Hepatocyte (in vitro differentiated cells): ENCODE results near the gene PIK3C2B. TPM values are rescaled to one million over a fixed set of nuclear protein-coding genes. Genes with fewer than 3 reads are reported as not detected.

Source experiments
- DNase-seq: peaks from one replicate; pipeline ENCODE4 v3.0.0-alpha.2; 2016; ENCODE audit warnings: low spot score
- H2AFZ ChIP-seq: fragments of 200-600 bp; sonication (generic); 2 replicates; pipeline ENCODE4 v1.6.0; 2016; ENCODE audit warnings: antibody characterized with exemption, mild to moderate bottlenecking
- H3K27ac ChIP-seq: fragments of 200-600 bp; sonication (generic); 2 replicates; pipeline ENCODE4 v1.5.1; 2016; ENCODE audit warnings: mild to moderate bottlenecking
- H3K27me3 ChIP-seq: fragments of 200-600 bp; sonication (generic); 2 replicates; pipeline ENCODE4 v1.6.1; 2016
- H3K36me3 ChIP-seq: fragments of 200-600 bp; sonication (generic); replicated peaks from 2 replicates; pipeline ENCODE4 v1.5.1; 2016; ENCODE audit warnings: low read depth; ENCODE audit not compliant: insufficient read depth
- H3K4me1 ChIP-seq: fragments of 200-600 bp; sonication (generic); 2 replicates; pipeline ENCODE4 v1.5.1; 2016; ENCODE audit warnings: mild to moderate bottlenecking, moderate library complexity; ENCODE audit not compliant: insufficient read depth
- H3K4me2 ChIP-seq: fragments of 200-600 bp; sonication (generic); 2 replicates; pipeline ENCODE4 v1.6.0; 2016
- H3K4me3 ChIP-seq: fragments of 200-600 bp; sonication (generic); 2 replicates; pipeline ENCODE4 v1.5.1; 2016; ENCODE audit warnings: mild to moderate bottlenecking
- H3K79me2 ChIP-seq: fragments of 200-600 bp; sonication (generic); 2 replicates; pipeline ENCODE4 v1.6.0; 2017; ENCODE audit warnings: mild to moderate bottlenecking
- H3K9me2 ChIP-seq: fragments of 200-600 bp; sonication (generic); replicated peaks from 2 replicates; pipeline ENCODE4 v1.6.0; 2017; ENCODE audit warnings: mild to moderate bottlenecking; ENCODE audit not compliant: insufficient read depth
- H3K9me3 ChIP-seq: fragments of 200-600 bp; sonication (generic); 2 replicates; pipeline ENCODE4 v1.5.1; 2016; ENCODE audit warnings: low read depth, mild to moderate bottlenecking
- H4K20me1 ChIP-seq: fragments of 200-600 bp; sonication (generic); 2 replicates; pipeline ENCODE4 v1.6.0; 2016; ENCODE audit warnings: mild to moderate bottlenecking; ENCODE audit not compliant: insufficient read depth, poor library complexity, severe bottlenecking
- CTCF ChIP-seq: fragments of 200-600 bp; sonication (generic); IDR thresholded peaks from 2 replicates; pipeline ENCODE4 v1.5.1; 2016; ENCODE audit warnings: antibody characterized with exemption, mild to moderate bottlenecking; ENCODE audit not compliant: poor library complexity
- EZH2 ChIP-seq: fragments of 200-600 bp; sonication (generic); IDR thresholded peaks from 2 replicates; pipeline ENCODE4 v1.6.1; 2016; ENCODE audit warnings: antibody characterized with exemption, mild to moderate bottlenecking, borderline replicate concordance
- EZH2phosphoT487 ChIP-seq: fragments of 200-600 bp; sonication (generic); IDR thresholded peaks from one replicate; pipeline ENCODE4 v1.6.1; 2018; ENCODE audit warnings: antibody characterized with exemption, mild to moderate bottlenecking, low read depth, moderate library complexity; ENCODE audit not compliant: unreplicated experiment, severe bottlenecking
- WGBS: methylation state at CpG from one replicate; pipeline ENCODE4 v1.1.6; 2016; ENCODE audit warnings: low lambda C conversion rate; ENCODE audit errors: missing lambda C conversion rate; 5-methylcytosine and 5-hydroxymethylcytosine counted together
- polyA plus RNA-seq: library from polyadenylated mRNA; unstranded; fragments of >200 nt; fragmentation: Nextera tagmentation; extraction: Ambion mirVana; gene quantifications from 2 replicates; pipeline ENCODE4 v1.2.1, GENCODE V29; 2016
- total RNA-seq: library from RNA; depleted of rRNA; stranded (reverse); fragments of >200 nt; gene quantifications from 2 replicates; pipeline ENCODE4 v1.2.3, GENCODE V29; 2014

PIK3C2B gene
- total and polyA plus RNA-seq, 2 experiments from 2014 or later: 18.8 to 26.0 TPM

- H3K27me3 ChIP-seq: no peaks in the 10 kb centered on the region
- H3K4me2 ChIP-seq: peak overlapping the region; percentile 72
- H3K9me3 ChIP-seq: no peaks in the 10 kb centered on the region
- H3K36me3 ChIP-seq: no peaks in the 10 kb centered on the region
- peak overlapping the region; percentile 31 for H3K4me3 ChIP-seq
- H4K20me1 ChIP-seq: no peaks in the 10 kb centered on the region
- no peaks in the 10 kb centered on the region for H3K4me1 ChIP-seq
- TF ChIP-seq CTCF (no peak), EZH2phosphoT487 (no peak), EZH2 (no peak)
- WGBS: 1% methylated on average over 22 of the region's 22 CpGs
- peak; percentile 27 for DNase-seq
- no peaks in the 10 kb centered on the region for H3K9me2 ChIP-seq
- H3K27ac ChIP-seq: peak overlapping the region; percentile 84
- H3K79me2 ChIP-seq: no peaks in the 10 kb centered on the region
- H2AFZ ChIP-seq: peak overlapping the region; percentile 74
These were observed 12.9 kb upstream of the PIK3C2B start for GRCh38 chr1:204507317-204508105.

DNA sequence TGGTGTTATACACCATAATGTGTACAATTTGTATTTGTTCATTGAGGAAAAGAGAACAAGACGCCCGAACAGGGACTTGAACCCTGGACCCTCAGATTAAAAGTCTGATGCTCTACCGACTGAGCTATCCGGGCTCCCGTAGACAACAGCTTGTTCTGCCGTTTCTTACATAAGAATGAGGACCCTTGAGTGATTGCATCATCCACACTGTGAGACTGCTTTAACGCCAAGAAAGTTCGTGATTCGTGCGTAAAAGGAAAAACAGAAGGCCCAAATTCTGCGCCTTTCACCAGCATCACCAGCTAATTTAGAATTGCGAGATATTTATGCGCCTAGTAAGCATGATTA lies 12.3 kb upstream of the PIK3C2B start:
- H3K27ac ChIP-seq: peak overlapping the region; percentile 84
- peak overlapping the region; percentile 72 for H3K4me2 ChIP-seq
- no peaks in the 10 kb centered on the region for H3K27me3 ChIP-seq
- no peaks in the 10 kb centered on the region for H3K9me3 ChIP-seq
- no peaks in the 10 kb centered on the region for H3K36me3 ChIP-seq
- DNase-seq: peak; percentile 94
- H4K20me1 ChIP-seq: no peaks in the 10 kb centered on the region
- WGBS: 0% methylated on average over 13 of the region's 13 CpGs
- no peaks in the 10 kb centered on the region for H3K9me2 ChIP-seq
- no peaks in the 10 kb centered on the region for H3K79me2 ChIP-seq
- no peaks in the 10 kb centered on the region for H3K4me1 ChIP-seq
- TF ChIP-seq EZH2phosphoT487 (no peak), CTCF (no peak), EZH2 (no peak)
- peak overlapping the region; percentile 31 for H3K4me3 ChIP-seq
- peak overlapping the region; percentile 74 for H2AFZ ChIP-seq

DNA sequence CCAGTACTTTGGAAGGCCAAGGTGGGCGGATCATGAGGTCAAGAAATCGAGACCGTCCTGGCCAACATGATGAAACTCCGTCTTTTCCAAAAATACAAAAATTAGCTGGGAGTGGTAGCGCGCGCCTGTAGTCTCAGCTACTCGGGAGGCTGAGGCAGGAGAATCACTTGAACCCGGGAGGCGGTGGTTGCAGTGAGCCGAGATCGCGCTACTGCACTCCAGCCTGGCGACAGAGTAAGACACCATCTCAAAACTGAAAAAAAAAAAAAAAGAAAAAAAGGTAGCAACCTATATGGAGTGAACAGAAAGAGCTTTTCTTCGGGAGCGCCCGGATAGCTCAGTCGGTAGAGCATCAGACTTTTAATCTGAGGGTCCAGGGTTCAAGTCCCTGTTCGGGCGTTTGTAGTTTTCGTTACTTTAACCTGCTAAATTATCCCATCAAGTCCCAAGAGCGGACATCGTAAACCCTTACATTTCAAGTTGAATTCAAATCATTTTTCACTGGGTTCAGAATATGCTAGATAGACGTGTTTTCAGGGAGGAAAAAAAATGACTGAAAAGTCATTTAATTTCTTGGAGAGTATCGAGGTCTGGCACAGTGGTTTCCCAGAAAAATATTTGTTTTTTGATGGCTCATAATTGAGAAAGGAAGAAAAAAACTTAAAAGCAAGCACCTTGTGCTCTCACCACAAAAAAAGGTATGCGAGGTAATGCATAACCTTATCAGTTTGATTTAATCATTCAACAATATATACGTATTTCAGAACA lies 11.8 kb upstream of the PIK3C2B start:
- Histone ChIP-seq H2AFZ (peak overlapping the region; percentile 72), H3K27me3 (no peaks in the 10 kb centered on the region), H3K9me2 (no peaks in the 10 kb centered on the region), H4K20me1 (no peaks in the 10 kb centered on the region), H3K4me3 (peak overlapping the region; percentile 27), H3K4me1 (no peaks in the 10 kb centered on the region), H3K27ac (peak overlapping the region; percentile 73), H3K9me3 (no peaks in the 10 kb centered on the region), H3K36me3 (no peaks in the 10 kb centered on the region), H3K4me2 (peak overlapping the region; percentile 72), H3K79me2 (no peaks in the 10 kb centered on the region)
- no peak for TF ChIP-seq EZH2
- TF ChIP-seq EZH2phosphoT487: no peak
- TF ChIP-seq CTCF: no peak
- 1% methylated on average over 27 of the region's 27 CpGs for WGBS
- peak; percentile 81 for DNase-seq
